Right lobe of liver (tissue), 6 donors: ENCODE measurements around the gene CEND1. TPM values are rescaled to one million over a fixed set of nuclear protein-coding genes. Genes with fewer than 3 reads are reported as not detected.
A peak's percentile ranks its signal among the peaks of the same experiment; 100 is the strongest.

ENCODE experiments used
- ATAC-seq, 4 donors: fragments of 200-7000 bp; cut with Tn5 transposase; one replicate each; pipeline ENCODE4 v1.9.1; 2020; ENCODE audit warnings: mild to moderate bottlenecking in 4 of 4, moderate library complexity in 4 of 4
- DNase-seq, 3 donors: peaks; one replicate each; pipeline ENCODE4 v3.0.0-alpha.2; 2020
- H3K27ac ChIP-seq, 3 donors: fragments of 200-600 bp; one replicate each; pipeline ENCODE4 v1.8.0; 2022
- H3K27me3 ChIP-seq, 2 donors: fragments of 200-600 bp; one replicate each; pipeline ENCODE4 v1.8.0; 2022
- H3K36me3 ChIP-seq, 4 donors: fragments of 200-600 bp; sonication (generic) in 1 of 4; one replicate each; pipeline versions ENCODE4 v1.5.1 to v1.8.0; 2017 to 2022; ENCODE audit warnings: control low read depth in 1 of 4
- H3K4me1 ChIP-seq, 4 donors: fragments of 200-600 bp; sonication (generic) in 1 of 4; one replicate each; pipeline versions ENCODE4 v1.5.1 to v1.8.0; 2017 to 2022; ENCODE audit warnings: control low read depth in 1 of 4
- H3K4me3 ChIP-seq, 3 donors: fragments of 200-600 bp; one replicate each; pipeline ENCODE4 v1.8.0; 2022
- H3K9me3 ChIP-seq, 4 donors: fragments of 200-600 bp; sonication (generic) in 1 of 4; one replicate each; pipeline versions ENCODE4 v1.5.1 to v1.8.0; 2017 to 2022; ENCODE audit warnings: control low read depth in 1 of 4
- CTCF ChIP-seq, 4 donors: fragments of 200-600 bp in 3 of 4; fragments of 450-650 bp in 1 of 4; IDR thresholded peaks; one replicate each; pipeline versions ENCODE4 v1.5.1 to v1.8.0; 2016 to 2022; ENCODE audit warnings: antibody characterized with exemption in 4 of 4, mild to moderate bottlenecking in 2 of 4
- POLR2A ChIP-seq: fragments of 450-650 bp; IDR thresholded peaks from one replicate; pipeline ENCODE4 v1.6.1; 2017; ENCODE audit warnings: antibody characterized with exemption, mild to moderate bottlenecking
- WGBS: methylation state at CpG from one replicate; pipeline ENCODE4 v1.1.6; 2018; ENCODE audit warnings: low coverage, low lambda C conversion rate; ENCODE audit not compliant: insufficient coverage; ENCODE audit errors: missing lambda C conversion rate; 5-methylcytosine and 5-hydroxymethylcytosine counted together
- intact Hi-C, 2 donors: fragments of 100-400 bp; cut with DNase I; formaldehyde crosslinking; loops; one replicate each; pipeline versions ENCODE4 v1.11.2 to v1.14.1; 2022
- total RNA-seq, 6 experiments: library from RNA; depleted of rRNA in 2 of 6; stranded (reverse); fragments of >200 nt in 2 of 6; fragmentation: NEBNext Ultra II Directional in 3 of 6; extraction: Animal tissue kit (Norgen Biotek cat#: 25700) in 3 of 6; gene quantifications; one replicate each; pipeline versions ENCODE4 v1.1.0 to v1.2.4, GENCODE V29; 2016 to 2023
- donor health status: DM: no; HTN: yes; CAD: no.
- donor health status: DM: no; HTN: no; CAD: no.
- donor health status: DM: no; HTN: no; CAD: no.
- donor health status: DM: no; HTN: yes; CAD: no.
- donor health status: DM: no; HTN: yes; CAD: no.

Gene CEND1
- total RNA-seq, 6 experiments from 2014 or later = not detected

- no peak for TF ChIP-seq POLR2A
- no peak for TF ChIP-seq CTCF (IDR thresholded peaks at IDR 0.05)
- Histone ChIP-seq H3K9me3 (no peaks in the 10 kb centered on the region), H3K27ac (peak overlapping the region; percentile 4 to 82 (median 53)), H3K4me1 (peaks cover 0 to 51% (median 24%) of the 10 kb centered on the region in 4 donors), H3K4me3 (peak overlapping the region; percentile 75 to 85 (median 84)), H3K36me3 (peaks cover 0 to 19% (median 10%) of the 10 kb centered on the region in 4 donors), H3K27me3 (no peaks in the 10 kb centered on the region)
- intact Hi-C loops = no loop called here
- 28% methylated on average over 4 of the region's 9 CpGs for WGBS
- no peak for DNase-seq
- no peak for ATAC-seq
Observed at GRCh38 chr11:833849-834311, 44.0 kb upstream of the CEND1 start.

GRCh38 chr11:833114-833791 lies 43.4 kb upstream of the CEND1 start:
- peaks cover 0 to 13% (median 7%) of the 10 kb centered on the region in 4 donors for H3K36me3 ChIP-seq
- peak overlapping the region; percentile 75 to 85 (median 84) for H3K4me3 ChIP-seq
- no peaks in the 10 kb centered on the region for H3K9me3 ChIP-seq
- intact Hi-C loops = no loop called here
- TF ChIP-seq CTCF (IDR thresholded peaks at IDR 0.05) (no peak), POLR2A (peak; percentile 54)
- peak in 1 of 3 donors; percentile 73 for DNase-seq
- WGBS = no CpG with 5 or more reads among the region's 55 CpGs
- peaks cover 0 to 56% (median 25%) of the 10 kb centered on the region in 4 donors for H3K4me1 ChIP-seq
- no peaks in the 10 kb centered on the region for H3K27me3 ChIP-seq
- peak; percentile 1 to 19 (median 9) for ATAC-seq
- H3K27ac ChIP-seq = peak overlapping the region; percentile 4 to 82 (median 63)

GRCh38 chr11:832529-833113 lies 42.7 kb upstream of the CEND1 start, which contains the start of gene CD151:
Gene CD151 (plus strand): TSS chr11:832952. CDS start chr11:836070, 3,118 bp downstream.
- H3K27ac ChIP-seq = peak within 1 kb of the TSS; percentile 4 to 82 (median 63)
- peaks cover 0 to 11% (median 4%) of the 10 kb centered on the region in 4 donors for H3K36me3 ChIP-seq
- H3K4me3 ChIP-seq = peak within 1 kb of the TSS; percentile 75 to 85 (median 84)
- DNase-seq (peak in 1 of 3 donors; percentile 73), ATAC-seq (peak; percentile 9 to 39 (median 36))
- WGBS = 20% methylated on average over 7 of the region's 67 CpGs
- TF ChIP-seq POLR2A (no peak), CTCF (IDR thresholded peaks at IDR 0.05) (no peak)
- H3K9me3 ChIP-seq = no peaks in the 10 kb centered on the region
- H3K27me3 ChIP-seq = no peaks in the 10 kb centered on the region
- peaks cover 0 to 57% (median 25%) of the 10 kb centered on the region in 4 donors for H3K4me1 ChIP-seq
- intact Hi-C loops = no loop called here

GRCh38 chr11:831961-832528 lies 42.2 kb upstream of the CEND1 start:
- intact Hi-C loops = no loop called here
- Histone ChIP-seq H3K4me1 (peaks cover 0 to 62% (median 25%) of the 10 kb centered on the region in 4 donors), H3K4me3 (peak overlapping the region; percentile 37 to 75 (median 43)), H3K9me3 (no peaks in the 10 kb centered on the region), H3K27ac (no peak overlapping the region), H3K36me3 (peaks cover 0 to 6% (median under 1%) of the 10 kb centered on the region in 4 donors), H3K27me3 (no peaks in the 10 kb centered on the region)
- ATAC-seq = no peak
- no peak for DNase-seq
- 40% methylated on average over 2 of the region's 23 CpGs for WGBS
- TF ChIP-seq CTCF (IDR thresholded peaks at IDR 0.05) = no peak
- no peak for TF ChIP-seq POLR2A
